ENCODE results near the gene FSTL4. TPM values are rescaled to one million over a fixed set of nuclear protein-coding genes. Genes with fewer than 3 reads are reported as not detected.

Gene FSTL4
- total RNA-seq, 2 experiments from 2014 or later: not detected

DNA sequence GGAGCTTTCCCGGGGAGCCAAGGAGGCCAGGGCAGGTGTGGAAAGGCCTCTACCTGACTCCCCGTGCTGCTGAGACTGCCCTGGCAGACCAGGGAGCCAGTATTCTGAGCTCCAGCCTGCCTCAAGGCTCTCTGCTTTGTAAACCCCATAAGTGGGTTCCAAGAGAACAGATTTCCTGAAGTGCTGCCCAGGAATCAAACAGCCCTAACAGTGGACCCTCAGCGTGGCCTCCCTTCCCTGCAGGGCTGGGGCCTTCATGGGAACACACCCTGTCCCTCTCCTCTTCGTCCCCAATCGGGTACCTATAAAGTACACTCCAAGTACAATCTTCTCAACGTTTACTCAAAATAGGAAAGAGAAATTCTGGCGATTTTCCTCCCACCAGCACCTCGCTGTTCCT lies 252.5 kb downstream of the FSTL4 start:
- Histone ChIP-seq H4K20me1 (ENCODE audit: insufficient read depth, low read length) (no peaks in the 10 kb centered on the region), H3K4me1 (ENCODE audit: insufficient read depth, low read length, poor library complexity, severe bottlenecking) (peaks cover 3% of the 10 kb centered on the region), H3K9me2 (ENCODE audit: insufficient read depth, low read length) (no peaks in the 10 kb centered on the region), H3K4me3 (ENCODE audit: low read depth, low read length, poor library complexity, severe bottlenecking) (no peak overlapping the region), H2AFZ (ENCODE audit: low read length) (no peak overlapping the region), H3K36me3 (ENCODE audit: insufficient read depth, low read length) (no peaks in the 10 kb centered on the region), H3K79me2 (ENCODE audit: insufficient read depth, low read depth, low read length) (no peaks in the 10 kb centered on the region), H3K4me2 (ENCODE audit: low read length) (no peak overlapping the region), H3K27ac (ENCODE audit: low read depth, low read length, poor library complexity, severe bottlenecking) (no peak overlapping the region), H3K9me3 (ENCODE audit: low read length) (no peaks in the 10 kb centered on the region)
- intact Hi-C loops (cut with micrococcal nuclease; ENCODE audit: unreplicated experiment): no loop called here
- CTCF ChIA-PET (ENCODE audit: unreplicated experiment): no interaction called here
- TF ChIP-seq EZH2phosphoT487 (IDR thresholded peaks at IDR 0.05; ENCODE audit: borderline replicate concordance, low read depth, low read length): no peak
- TF ChIP-seq, protein P1, sequence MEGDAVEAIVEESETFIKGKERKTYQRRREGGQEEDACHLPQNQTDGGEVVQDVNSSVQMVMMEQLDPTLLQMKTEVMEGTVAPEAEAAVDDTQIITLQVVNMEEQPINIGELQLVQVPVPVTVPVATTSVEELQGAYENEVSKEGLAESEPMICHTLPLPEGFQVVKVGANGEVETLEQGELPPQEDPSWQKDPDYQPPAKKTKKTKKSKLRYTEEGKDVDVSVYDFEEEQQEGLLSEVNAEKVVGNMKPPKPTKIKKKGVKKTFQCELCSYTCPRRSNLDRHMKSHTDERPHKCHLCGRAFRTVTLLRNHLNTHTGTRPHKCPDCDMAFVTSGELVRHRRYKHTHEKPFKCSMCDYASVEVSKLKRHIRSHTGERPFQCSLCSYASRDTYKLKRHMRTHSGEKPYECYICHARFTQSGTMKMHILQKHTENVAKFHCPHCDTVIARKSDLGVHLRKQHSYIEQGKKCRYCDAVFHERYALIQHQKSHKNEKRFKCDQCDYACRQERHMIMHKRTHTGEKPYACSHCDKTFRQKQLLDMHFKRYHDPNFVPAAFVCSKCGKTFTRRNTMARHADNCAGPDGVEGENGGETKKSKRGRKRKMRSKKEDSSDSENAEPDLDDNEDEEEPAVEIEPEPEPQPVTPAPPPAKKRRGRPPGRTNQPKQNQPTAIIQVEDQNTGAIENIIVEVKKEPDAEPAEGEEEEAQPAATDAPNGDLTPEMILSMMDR (conservative IDR thresholded peaks at IDR 0.05; ENCODE audit: low read length): no peak
- no TSS peak for BruUV-seq (replicated peaks)
- DNase-seq (ENCODE audit: low spot score): no peak
- POLR2A ChIA-PET: interaction anchor here (0.8 to 1.1 kb wide), 2 partner anchors 11 to 42 kb away, joined by 3 read pairs; no protein-coding TSS in a partner anchor

- Histone ChIP-seq H3K4me2 (ENCODE audit: low read length) (no peak overlapping the region), H2AFZ (ENCODE audit: low read length) (no peak overlapping the region), H3K4me1 (ENCODE audit: insufficient read depth, low read length, poor library complexity, severe bottlenecking) (peaks cover 6% of the 10 kb centered on the region), H3K36me3 (ENCODE audit: insufficient read depth, low read length) (no peaks in the 10 kb centered on the region), H3K79me2 (ENCODE audit: insufficient read depth, low read depth, low read length) (no peaks in the 10 kb centered on the region), H3K27ac (ENCODE audit: low read depth, low read length, poor library complexity, severe bottlenecking) (no peak overlapping the region), H3K4me3 (ENCODE audit: low read depth, low read length, poor library complexity, severe bottlenecking) (no peak overlapping the region), H3K9me3 (ENCODE audit: low read length) (no peaks in the 10 kb centered on the region), H3K9me2 (ENCODE audit: insufficient read depth, low read length) (no peaks in the 10 kb centered on the region), H4K20me1 (ENCODE audit: insufficient read depth, low read length) (no peaks in the 10 kb centered on the region)
- no peak for TF ChIP-seq EZH2phosphoT487 (IDR thresholded peaks at IDR 0.05; ENCODE audit: borderline replicate concordance, low read depth, low read length)
- TF ChIP-seq, protein P1 (conservative IDR thresholded peaks at IDR 0.05; ENCODE audit: low read length): no peak
- DNase-seq (ENCODE audit: low spot score): no peak
- BruUV-seq (replicated peaks): no TSS peak
- intact Hi-C loops (cut with micrococcal nuclease; ENCODE audit: unreplicated experiment): no loop called here
- ChIA-PET CTCF (ENCODE audit: unreplicated experiment) (no interaction called here), POLR2A (no interaction called here)
Measured at GRCh38 chr5:133358271-133358670, 254.1 kb downstream of the FSTL4 start.

DNA sequence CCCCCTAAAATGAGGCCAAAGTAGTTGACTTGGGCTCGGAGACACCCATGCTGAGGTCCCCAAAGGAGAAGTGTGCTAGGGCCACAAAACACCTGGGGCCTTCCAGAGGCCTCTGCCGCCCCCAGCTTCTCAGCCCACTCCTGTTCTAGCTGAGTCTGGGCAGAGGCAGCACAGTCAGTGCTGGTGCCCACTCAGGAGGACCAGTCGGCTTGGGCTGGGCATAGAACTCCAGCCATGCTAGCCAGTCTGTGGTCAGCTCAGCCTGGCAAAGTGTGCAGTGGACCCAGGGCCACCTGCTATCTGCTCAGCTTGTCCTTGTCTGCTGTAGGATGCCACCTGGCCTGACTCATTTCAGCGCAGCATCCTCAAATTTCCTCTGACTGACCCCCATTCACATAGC lies 254.6 kb downstream of the FSTL4 start:
- Histone ChIP-seq H3K9me3 (ENCODE audit: low read length) (no peaks in the 10 kb centered on the region), H3K4me1 (ENCODE audit: insufficient read depth, low read length, poor library complexity, severe bottlenecking) (peaks cover 6% of the 10 kb centered on the region), H3K4me2 (ENCODE audit: low read length) (no peak overlapping the region), H3K9me2 (ENCODE audit: insufficient read depth, low read length) (no peaks in the 10 kb centered on the region), H3K27ac (ENCODE audit: low read depth, low read length, poor library complexity, severe bottlenecking) (no peak overlapping the region), H3K79me2 (ENCODE audit: insufficient read depth, low read depth, low read length) (no peaks in the 10 kb centered on the region), H2AFZ (ENCODE audit: low read length) (no peak overlapping the region), H4K20me1 (ENCODE audit: insufficient read depth, low read length) (no peaks in the 10 kb centered on the region), H3K36me3 (ENCODE audit: insufficient read depth, low read length) (no peaks in the 10 kb centered on the region), H3K4me3 (ENCODE audit: low read depth, low read length, poor library complexity, severe bottlenecking) (no peak overlapping the region)
- ChIA-PET CTCF (ENCODE audit: unreplicated experiment) (no interaction called here), POLR2A (no interaction called here)
- no peak for DNase-seq (ENCODE audit: low spot score)
- intact Hi-C loops (cut with micrococcal nuclease; ENCODE audit: unreplicated experiment): no loop called here
- no peak for TF ChIP-seq EZH2phosphoT487 (IDR thresholded peaks at IDR 0.05; ENCODE audit: borderline replicate concordance, low read depth, low read length)
- TF ChIP-seq, protein P1 (conservative IDR thresholded peaks at IDR 0.05; ENCODE audit: low read length): no peak
- no TSS peak for BruUV-seq (replicated peaks)
